HG03442 (cell line): ENCODE data around the gene SOAT2.
A peak's percentile ranks its signal among the peaks of the same experiment; 100 is the strongest.

Experiments
- ATAC-seq: cut with Tn5 transposase; IDR thresholded peaks from one replicate; pipeline ENCODE4 v1.9.1; 2021; ENCODE audit warnings: mild to moderate bottlenecking, moderate library complexity; ENCODE audit not compliant: unreplicated experiment

The SOAT2 gene

DNA sequence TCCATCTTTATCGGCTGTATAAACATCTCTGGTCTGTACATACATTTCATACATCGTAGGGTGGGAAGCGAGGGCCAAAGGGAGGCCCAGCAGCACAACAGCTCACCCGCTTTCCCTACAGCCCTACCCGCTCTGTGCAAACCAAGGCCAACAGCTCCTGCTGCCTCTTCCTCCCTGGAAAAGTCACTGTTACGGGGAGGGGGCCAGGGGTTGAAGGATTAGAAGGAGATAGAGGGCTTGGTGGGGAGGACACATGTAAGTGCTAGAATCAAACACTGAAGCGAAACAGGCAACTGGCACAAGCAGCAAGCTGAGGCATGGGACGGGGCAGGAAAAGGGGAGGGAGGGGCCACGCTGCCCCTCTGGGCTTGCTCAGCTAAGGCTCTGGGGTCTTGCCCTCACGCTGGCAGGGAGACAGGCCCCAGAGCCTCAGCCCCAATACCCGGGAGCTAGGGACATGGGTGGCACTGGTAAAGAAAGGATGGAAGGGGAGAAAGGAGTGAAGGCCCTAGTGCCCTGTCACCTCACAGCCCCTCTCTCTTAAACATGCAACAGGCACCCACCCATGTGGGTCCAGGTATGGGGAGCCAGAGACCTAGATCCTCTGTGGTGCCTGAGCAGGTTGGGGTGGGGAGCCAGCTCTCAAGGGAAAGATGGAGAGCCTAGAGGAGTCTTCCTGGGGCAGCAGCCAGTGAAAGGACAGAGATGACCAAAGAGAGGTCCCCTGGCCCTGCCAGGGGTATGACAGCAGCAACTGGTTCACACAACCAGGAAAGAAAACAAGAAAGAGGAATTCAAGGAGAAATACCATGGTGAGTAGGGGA, 38.5 kb upstream of the SOAT2 start:
- ATAC-seq: no peak

DNA sequence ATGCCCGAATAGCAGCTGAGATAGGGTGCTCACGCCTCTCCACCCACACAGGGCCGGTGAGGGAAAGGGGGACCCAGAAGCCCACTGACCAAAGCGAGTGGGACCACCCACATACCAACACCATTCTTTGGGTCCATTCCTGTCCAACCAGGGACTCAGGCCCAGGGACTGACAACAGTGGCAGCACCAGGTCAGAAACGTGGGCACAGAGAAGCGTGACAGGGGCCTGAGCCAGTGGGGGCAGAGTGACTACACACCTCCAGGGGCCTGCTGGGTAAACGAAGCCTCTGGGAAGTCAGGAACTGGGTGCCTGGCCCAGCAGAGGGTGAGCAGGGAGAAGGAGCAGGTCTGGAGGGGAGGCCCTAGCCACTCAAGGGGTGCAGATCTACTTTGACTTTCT, 37.8 kb upstream of the SOAT2 start:
- ATAC-seq: no peak

DNA sequence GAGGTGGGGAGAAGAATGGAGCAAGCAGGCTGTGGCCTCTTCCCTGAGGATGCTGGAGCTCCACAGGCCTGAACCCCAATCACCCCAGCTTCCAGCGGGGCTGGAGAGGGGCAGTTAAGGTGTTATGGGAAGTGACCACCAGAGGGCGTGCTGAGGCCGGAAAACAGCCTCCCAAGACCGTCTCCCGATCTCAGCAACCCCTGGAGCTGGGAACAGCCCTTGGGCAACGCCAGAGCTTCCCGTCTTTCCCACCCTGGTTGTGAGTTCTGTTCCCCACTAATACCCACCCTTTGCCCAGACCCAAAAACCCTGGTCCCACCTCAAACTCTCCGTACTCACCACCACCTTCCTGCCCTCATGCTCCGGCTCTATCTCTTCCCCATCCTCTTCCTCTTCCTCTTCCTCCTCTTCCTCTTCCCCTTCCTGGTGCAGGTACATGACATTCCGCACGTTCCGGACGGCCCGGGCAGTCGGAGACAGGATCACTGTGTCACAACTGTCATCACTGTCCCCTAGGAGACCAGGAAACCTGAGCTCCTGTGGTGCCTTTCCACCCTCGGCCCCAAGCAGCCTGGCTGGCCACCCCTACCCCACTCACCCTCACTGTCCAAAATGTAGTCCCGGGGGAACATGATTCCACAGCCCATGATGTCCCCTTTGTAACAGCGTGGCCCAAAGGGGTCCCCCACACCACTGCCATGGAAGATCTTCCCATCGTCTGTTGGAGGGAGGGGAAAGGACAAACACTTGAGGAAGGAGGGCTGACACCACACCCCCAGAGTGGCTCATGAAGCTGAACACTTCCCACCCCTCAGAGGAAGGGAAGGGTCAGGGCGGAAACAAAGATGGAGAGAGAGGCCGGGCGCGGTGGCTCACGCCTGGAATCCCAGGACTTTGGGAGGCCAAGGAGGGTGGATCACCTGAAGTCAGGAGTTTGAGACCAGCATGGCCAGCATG, 37.0 kb upstream of the SOAT2 start:
- no peak for ATAC-seq

DNA sequence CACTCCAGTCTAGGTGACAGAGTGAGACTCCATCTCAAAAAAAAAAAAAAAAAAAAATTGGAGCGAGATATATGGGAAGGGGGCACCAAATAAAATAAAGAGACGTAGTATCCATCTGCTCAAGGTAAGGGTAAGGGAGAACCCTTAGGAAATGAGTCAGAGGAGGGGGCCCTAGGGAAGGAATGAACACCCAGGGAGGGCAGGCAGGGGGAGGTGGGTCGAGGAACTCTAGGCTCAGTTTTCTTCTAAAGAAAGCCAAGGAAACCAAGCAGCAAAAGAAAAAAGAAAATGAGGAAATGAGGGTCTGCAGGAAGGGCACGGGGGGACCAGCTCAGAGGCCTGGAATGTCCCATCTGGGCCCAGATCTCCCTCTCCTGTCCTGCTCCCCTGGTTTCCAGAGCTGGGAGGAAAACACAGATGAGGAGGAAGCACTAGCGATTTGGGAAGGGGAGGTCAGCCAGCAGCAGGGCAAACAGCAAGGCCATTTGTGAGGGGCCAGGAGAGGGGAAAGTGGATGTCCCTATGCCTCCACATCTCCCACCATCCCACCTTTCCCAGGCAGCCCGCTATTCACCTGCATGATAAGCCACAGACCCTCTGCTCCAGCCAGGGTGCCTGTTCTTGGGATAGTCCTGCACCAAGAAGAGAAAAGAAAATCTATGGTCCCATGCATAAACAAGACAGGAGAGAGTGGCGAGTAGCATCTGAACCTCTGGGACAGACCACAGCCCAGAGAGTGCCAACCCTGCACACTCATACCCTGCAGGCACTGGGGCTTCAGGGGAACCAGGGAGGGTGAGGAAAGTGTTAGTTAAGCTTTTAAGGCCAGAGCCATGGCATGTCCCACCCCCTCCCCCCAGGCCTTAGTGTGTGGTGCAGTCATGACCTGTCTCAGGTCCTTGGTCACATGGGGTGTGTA, 36.0 kb upstream of the SOAT2 start:
- ATAC-seq: no peak

DNA sequence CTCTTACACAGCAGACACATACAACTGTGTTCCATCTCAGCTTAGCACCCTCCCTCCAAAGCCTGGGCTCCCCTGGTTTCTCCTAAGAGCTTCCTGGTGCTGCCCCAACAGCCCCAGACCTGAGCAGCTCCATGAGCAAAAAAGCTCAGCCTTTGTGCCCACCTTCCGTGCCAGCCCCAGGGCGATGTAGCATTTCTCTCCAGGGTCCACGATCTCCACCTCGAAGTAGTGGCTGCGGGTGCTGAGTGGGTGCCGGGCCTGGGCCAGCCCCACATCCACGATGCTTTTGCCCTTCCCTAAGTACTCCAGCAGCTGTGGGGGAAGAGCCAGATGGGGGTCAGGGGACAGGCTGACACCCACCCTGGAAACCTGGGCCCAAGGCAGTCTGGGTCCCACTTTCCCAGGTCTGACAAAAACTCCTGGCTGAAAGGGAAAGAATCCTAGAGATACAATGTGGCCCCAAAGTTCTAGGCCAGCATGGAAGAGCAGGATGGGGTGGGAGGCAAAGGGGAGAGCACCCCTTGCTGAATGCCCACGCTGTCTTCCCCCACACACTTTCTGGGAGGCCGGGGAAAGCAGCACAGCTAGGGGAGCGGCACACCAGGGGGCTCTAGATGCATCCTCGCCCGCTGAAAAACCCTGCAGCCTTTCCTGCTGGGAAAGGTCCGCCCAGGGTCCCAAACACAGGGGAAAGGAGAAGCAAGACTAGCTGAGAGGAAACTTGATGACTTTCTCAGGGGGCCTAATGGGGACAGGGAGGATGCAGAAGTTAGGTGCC, 35.1 kb upstream of the SOAT2 start:
- ATAC-seq: no peak

DNA sequence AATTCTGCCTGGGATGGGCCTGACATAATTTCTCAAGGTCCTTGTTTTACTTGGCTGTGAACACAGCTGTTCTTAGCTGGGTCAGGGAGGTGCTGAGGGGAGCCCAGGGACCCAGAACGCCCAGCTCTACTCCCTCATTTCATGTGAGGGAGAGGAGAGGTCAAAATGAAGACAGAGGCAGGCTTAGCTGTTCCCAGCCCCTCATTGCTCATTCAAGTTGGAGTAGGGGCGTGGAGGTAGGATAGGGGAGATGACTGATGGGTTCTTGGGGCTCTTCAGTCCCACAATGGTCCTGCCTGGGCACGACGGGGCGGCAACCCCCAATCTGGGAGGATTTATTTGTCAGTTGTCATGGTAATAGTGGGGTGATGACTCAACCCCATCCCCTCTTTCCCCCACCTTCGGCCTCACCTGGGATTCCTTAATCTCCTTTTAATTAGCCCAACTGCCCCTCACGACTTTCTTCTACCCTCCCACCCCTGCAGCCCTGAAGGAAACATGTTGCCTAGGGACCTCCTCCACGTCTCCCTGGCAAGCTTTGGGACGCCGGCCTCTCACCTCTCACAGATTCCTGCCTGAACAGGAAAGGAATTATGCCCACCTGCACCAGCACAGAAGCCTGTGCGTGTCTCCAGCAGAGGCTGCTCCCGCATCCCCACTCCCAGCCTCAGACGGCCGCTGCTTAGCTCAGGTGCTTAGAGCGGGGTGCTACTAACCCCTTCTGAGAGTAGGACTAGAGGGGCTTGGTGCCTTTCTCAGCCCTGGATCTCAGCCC, 34.3 kb upstream of the SOAT2 start:
- no peak for ATAC-seq

DNA sequence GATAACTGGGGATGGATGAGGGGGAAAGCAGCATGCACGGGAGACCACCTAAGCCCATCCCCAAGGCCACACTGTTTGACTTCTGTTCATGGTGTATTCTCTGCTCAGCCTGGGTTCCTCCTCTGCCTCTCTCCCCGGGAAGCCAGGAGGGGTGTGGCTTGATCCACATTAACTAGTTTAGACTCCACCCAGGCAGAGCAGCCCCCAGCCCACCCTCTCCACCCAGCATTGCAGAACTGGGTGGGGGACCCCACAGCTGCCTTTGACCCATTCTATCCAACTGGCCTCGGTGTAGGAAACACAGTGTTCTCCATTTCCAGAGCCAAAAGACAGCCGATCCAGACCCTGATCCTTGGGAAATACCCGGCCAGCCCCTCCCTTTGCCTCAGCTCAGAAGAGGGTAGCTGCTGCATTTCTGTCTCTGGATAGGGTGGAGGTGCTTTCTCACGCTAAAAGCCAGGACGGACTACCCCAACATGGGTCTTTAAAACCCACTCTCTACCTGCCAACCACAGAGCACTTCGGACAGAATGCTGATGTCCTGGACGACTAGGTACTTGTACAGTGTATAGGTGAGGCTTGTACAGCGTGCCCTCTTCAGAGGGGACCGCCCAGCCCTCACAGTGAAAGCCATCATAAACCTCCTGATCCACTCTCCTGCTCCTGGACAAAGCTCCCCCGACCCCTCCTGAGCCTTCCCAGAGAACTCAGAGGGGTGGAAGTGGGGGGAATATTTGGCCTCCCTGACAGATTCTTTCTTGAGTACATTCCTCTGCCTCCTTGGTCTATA, 33.5 kb upstream of the SOAT2 start:
- no peak for ATAC-seq

DNA sequence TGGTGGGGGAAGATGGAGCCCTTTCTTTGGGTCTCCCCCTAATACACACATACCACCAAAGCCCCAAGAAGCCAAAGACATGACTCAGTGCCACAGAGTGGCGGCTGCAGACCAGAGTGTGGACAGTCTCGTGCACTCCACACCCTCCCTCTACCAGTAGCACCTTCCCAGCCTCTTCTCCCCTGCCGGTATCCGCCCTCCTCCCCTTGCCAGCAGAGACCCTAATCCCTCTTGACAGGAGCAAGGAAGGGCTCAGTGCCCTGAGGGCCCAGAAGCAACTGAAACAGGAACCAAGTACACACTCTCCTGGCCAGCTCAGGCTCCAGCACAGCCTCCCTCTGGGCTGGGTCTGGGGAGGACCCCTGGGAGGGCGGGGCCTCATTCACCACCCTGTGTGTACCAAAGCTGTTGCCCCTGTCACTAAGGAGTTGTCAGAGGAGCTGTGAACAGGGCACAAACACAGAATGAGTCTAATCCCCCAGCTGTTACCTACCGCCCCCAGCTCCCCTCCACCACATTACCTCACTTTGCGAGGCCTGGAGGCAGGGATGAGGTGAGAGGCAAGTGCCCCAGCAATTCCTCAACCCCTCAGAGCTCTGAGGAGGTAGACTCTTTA, 32.3 kb upstream of the SOAT2 start:
- ATAC-seq: no peak

DNA sequence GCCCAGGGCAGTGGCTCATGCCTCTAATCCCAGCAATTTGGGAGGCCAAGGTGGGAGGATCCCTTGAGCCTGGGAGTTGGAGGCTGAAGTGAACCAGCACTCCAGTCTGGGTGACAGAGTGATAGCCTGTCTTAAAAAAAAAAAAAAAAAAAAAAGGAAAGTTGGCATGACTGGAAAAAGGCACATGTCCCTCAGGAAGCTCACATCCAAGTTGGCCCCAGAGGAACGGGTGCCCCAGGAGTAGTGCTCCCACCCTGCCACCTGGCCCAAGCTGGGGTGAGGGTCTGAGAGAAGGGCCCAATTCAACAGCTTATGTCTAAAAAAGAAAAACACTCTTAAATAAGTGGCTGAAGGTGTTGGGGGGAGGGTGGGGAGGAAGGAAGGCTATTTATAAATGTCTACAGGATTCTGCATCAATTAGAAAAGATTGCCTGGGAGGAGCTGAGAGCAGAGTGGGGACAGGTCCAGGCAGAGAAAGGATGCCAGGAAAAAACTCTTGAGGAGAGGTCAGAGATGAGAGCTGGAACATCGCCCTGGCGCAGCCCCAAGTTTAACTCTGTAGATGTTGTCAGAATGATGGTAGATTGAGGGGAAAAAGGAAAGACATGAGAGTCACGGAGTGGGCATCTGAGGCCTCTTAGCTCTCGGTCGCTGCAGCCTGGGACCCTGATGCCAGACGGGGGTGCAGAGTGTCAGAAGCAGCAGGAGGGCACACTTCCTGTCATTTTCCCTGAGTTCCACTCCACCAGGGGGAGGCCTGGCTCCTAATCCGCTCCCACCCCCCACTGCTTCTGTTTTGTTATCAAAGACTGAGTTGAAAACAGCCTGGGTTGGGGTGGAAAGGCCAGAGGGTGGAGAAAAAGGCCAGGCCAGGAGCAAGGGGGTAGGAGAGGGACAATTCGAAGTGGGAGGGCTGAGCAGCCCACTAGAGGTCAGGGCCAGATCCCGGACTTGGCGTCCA, 31.4 kb upstream of the SOAT2 start:
- no peak for ATAC-seq

DNA sequence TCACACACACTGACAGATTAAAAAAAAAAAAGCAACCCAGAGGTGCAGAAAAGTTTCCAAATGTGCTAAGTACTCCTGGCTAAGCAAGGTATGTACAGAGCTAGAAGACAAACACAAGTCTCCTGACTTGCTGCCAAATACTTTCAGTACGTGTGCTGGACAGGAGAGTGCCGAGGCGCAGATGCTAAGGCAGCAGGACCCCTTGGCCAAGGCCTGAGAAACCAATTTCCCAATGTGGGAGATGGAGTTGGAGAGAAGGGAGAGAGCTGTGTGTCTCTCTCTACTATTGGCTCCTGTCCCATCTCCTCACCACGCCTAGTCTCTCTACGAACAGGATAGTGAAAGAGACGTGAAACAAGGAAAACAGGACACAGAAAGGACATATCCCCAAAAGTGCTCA, 29.4 kb upstream of the SOAT2 start:
- no peak for ATAC-seq

DNA sequence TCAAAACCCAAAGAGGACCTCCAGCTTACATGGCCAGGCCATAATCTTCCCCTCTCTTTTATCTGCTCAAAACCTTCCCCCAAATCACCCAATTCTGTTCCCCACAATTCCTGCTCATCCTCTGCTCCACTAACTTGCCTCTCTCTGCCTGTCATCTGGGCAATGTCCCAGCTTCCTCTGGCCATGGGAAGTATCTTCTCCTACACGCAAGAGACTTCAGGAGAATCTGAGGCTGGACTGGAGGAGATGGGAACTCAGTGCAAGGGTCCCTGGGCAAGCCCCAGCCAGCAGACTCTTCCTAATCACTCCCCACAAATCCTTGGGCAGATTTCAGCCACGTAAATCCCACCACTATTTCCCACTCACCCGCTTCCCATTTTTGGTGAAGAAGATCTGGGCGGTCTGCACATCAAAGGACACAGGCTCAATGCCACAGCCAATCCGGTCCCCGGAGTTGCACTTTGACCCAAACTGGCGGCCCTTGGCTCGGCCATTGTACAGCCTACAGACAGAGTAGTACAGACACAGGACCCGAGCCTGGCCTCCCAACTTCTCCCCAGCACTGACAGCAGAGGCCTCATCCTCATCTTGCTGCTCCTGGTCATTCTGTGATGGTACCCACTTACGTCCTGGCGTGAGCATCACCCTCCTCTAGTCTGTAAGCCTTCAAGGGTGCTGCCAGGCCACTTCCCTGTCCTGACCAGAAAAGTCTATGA, 28.8 kb upstream of the SOAT2 start:
- no peak for ATAC-seq

DNA sequence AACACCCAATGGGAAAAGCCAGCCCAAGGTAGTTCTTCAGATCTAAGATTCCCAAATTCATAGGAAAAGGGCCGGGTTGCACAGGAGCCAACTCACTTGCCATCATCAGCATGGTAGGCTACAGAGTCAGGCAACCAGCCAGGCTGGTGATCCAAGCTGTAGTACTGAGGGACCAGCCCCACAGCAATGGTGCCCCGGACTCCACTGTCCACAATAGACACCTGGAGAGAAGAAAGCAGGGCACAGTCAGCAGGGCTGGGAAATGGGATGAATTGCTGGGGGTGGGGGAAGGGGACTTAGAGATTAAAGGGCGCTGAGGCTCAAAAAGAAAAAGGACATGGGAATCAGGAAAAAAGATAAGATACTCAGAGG, 28.3 kb upstream of the SOAT2 start:
- ATAC-seq: no peak

DNA sequence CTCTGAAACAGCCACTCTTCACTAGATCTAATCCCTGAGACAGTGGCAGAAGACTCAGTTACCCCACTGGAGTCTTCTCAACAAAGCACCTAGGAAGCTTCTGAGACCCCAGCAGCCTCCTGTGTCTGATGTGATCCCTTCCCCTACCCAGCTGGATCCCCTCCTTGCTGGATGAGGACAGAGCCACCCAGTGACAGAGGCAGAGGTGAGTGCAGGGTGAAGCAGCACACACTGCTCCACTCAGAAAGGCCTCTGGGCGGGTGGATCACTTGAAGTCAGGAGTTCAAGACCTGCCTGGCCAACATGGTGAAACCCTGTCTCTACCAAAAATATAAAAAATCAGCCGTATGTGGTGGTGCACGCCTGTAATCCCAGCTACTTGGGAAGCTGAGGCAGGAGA, 26.8 kb upstream of the SOAT2 start:
- ATAC-seq: no peak

DNA sequence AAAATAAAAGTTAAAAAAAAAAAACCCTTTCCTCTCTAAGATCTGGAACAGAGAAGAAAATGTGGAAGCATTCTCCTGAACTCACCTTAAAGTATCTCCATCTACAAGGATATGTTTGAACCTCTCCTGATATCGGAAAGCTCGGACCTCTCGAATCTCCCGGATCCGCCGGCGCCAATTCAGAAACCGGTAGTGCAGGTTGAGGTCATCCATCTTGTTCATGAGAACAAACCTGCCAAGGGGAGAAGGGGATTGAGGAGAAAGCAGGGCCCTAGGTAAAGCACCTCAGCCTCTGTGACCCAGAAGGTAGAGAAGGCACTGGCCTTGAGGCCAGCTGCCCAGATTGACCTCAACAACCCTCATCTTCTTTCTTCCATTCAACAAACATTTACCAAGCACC, 26.3 kb upstream of the SOAT2 start:
- no peak for ATAC-seq

DNA sequence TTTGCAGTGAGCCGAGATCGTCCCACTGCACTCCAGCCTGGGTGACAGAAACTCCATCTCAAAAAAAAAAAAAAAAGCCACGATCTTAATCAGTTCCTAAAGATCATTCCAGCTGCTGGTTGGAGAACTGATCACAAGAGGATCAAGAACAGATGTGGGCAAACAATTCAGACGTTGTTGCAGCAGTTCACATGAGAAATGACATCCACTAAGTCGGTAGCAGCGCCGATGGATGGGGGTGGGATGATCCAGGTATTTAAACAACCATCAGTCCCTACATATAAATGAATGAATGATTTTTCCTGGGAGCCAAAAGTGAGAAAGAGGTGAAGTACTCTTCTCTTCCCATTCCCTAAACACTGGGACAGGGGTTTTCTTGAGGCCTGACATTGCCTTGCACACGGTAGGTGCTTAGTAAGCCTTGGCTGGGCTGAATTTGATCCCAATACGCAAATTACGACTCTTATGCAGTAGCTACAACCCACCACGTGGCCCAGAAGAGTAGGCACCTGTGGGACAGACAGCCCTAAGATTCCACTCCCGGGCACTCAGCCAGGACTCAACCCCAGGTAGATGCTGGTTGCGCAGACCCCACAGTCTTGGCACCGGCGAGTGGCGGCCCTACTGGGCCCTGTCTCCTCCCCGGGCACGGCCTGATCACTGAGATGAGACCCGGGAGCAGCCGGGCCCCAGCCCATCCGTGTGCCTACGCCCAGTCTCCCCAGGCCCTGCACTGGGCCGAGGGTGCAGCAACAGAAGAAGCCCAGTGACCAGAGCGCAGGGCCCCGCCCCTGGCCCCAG, 24.7 kb upstream of the SOAT2 start:
- ATAC-seq: peak; percentile 20
